ENCODE measurements around the gene TTC28. TPM values are rescaled to one million over a fixed set of nuclear protein-coding genes. Genes with fewer than 3 reads are reported as not detected.

TTC28 gene
- total and polyA plus RNA-seq, 11 donors = 5.1 to 34.9 (median 21.8) TPM

DNA sequence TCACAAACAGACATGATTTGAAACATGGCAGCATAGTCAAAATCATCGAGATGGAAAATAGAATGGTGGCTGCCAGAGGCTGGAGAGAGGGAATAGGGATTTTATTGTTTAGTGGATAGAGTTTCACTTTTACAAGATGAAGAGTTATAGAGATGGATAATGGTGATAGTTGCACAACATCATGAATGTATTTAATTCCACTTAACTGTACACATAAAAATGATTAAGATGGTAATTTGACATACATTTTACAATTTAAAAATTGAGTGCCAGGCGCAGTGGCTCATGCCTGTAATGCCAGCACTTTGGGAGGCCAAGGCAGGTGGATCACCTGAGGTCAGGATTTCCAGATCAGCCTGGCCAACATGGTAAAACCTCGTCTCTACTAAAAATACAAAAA lies 21.2 kb downstream of the TTC28 start:
- no peak overlapping the region for H3K27ac ChIP-seq
- intact Hi-C loops (cut with DNase I) = no loop called here
- TF ChIP-seq POLR2A (IDR thresholded peaks at IDR 0.05) = no peak
- TF ChIP-seq, protein P1, sequence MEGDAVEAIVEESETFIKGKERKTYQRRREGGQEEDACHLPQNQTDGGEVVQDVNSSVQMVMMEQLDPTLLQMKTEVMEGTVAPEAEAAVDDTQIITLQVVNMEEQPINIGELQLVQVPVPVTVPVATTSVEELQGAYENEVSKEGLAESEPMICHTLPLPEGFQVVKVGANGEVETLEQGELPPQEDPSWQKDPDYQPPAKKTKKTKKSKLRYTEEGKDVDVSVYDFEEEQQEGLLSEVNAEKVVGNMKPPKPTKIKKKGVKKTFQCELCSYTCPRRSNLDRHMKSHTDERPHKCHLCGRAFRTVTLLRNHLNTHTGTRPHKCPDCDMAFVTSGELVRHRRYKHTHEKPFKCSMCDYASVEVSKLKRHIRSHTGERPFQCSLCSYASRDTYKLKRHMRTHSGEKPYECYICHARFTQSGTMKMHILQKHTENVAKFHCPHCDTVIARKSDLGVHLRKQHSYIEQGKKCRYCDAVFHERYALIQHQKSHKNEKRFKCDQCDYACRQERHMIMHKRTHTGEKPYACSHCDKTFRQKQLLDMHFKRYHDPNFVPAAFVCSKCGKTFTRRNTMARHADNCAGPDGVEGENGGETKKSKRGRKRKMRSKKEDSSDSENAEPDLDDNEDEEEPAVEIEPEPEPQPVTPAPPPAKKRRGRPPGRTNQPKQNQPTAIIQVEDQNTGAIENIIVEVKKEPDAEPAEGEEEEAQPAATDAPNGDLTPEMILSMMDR (IDR thresholded peaks at IDR 0.05) = no peak
- peaks cover 0 to 5% (median 0%) of the 10 kb centered on the region in 9 donors for H3K36me3 ChIP-seq
- H3K27me3 ChIP-seq = no peaks in the 10 kb centered on the region
- no peaks in the 10 kb centered on the region for H3K9me3 ChIP-seq
- no peaks in the 10 kb centered on the region for H3K4me1 ChIP-seq
- 90 to 94% (median 91%) methylated on average over 3 of the region's 3 CpGs for WGBS, 4 donors
- DNase-seq = no peak
- H3K4me3 ChIP-seq = no peak overlapping the region
- no peak for ATAC-seq

DNA sequence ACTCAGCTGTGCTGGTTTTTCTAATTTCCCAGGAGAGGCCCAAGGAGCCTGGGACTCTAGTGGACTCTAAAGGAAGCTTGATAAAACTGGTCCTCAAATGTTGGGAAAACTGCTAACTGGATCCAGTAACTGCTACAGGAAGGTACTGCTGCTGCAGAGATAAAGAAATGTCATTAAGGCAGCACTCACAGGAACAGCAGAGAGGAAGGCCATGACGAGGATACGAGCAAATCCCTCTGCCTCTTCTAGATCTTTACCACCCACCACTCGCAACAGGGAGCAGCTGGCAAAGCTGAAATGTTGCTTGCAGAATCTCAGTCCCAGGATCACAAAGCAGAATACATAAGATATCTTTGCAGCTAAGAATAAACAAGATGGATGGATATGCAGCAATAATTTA lies 23.5 kb downstream of the TTC28 start:
- TF ChIP-seq POLR2A (IDR thresholded peaks at IDR 0.05) = no peak
- TF ChIP-seq, protein P1 (IDR thresholded peaks at IDR 0.05) = no peak
- no peaks in the 10 kb centered on the region for H3K27me3 ChIP-seq
- ATAC-seq (no peak), DNase-seq (no peak)
- H3K9me3 ChIP-seq = peaks cover 0 to 6% (median 0%) of the 10 kb centered on the region in 12 donors
- no peak overlapping the region for H3K27ac ChIP-seq
- no peaks in the 10 kb centered on the region for H3K4me1 ChIP-seq
- intact Hi-C loops (cut with DNase I) = no loop called here
- no peak overlapping the region for H3K4me3 ChIP-seq
- WGBS, 4 donors = 57 to 71% (median 67%) methylated on average over 3 of the region's 3 CpGs
- peaks cover 0 to 5% (median 0%) of the 10 kb centered on the region in 9 donors for H3K36me3 ChIP-seq

DNA sequence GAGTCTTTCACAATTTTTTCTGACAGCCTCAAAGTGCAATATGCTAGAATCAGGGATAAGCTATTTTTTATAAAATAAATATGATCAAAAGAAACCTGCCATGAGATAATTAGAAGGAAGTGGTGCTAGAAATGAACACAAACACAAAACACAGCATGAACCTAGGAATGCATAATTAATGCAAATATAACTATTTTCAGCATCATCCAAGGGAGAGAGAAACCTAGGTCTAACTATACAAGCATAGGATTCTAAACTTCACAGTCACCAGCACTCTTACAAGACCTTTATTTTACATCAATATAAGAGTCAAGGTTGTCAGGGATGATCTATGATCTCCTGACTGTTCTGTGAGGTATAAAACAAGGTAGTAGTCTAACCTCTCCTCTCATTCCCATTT lies 29.2 kb downstream of the TTC28 start:
- DNase-seq = no peak
- TF ChIP-seq, protein P1 (IDR thresholded peaks at IDR 0.05) = no peak
- no peak for TF ChIP-seq POLR2A (IDR thresholded peaks at IDR 0.05)
- H3K9me3 ChIP-seq = peaks cover 0 to 6% (median 0%) of the 10 kb centered on the region in 12 donors

DNA sequence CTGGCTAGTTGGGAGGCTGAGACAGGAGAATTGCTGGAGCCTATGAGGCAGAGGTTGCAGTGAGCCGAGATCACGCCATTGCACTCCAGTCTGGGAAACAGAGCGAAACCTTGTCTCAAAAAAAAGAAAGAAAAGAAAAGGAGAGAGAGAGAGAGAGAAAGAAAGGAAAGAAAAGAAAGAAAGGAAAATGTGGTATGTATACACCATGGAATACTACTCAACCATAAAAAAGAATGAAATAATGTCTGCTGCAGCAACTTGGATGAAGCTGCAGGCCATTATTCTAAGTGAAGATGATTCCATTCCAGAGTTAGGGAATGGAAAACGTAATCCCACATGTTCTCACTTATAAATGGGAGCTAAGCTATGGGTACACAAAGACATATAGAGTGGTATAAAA lies 30.8 kb downstream of the TTC28 start:
- TF ChIP-seq, protein P1 (IDR thresholded peaks at IDR 0.05) = no peak
- Histone ChIP-seq H3K27me3 (no peaks in the 10 kb centered on the region), H3K4me3 (no peak overlapping the region), H3K4me1 (no peaks in the 10 kb centered on the region), H3K36me3 (no peaks in the 10 kb centered on the region), H3K9me3 (peaks cover 0 to 6% (median 0%) of the 10 kb centered on the region in 12 donors), H3K27ac (no peak overlapping the region)
- intact Hi-C loops (cut with DNase I) = no loop called here
- WGBS, 4 donors = 96 to 99% (median 98%) methylated on average over 4 of the region's 4 CpGs
- DNase-seq (no peak), ATAC-seq (no peak)

More for the DNA sequence above, 29.2 kb downstream of the TTC28 start:
- Histone ChIP-seq H3K27me3 (no peaks in the 10 kb centered on the region), H3K4me3 (no peak overlapping the region), H3K27ac (no peak overlapping the region), H3K4me1 (no peaks in the 10 kb centered on the region), H3K36me3 (no peaks in the 10 kb centered on the region)
- ATAC-seq = no peak
- intact Hi-C loops (cut with DNase I) = no loop called here

All from heart left ventricle (tissue), 16 donors.